ENCODE measurements around the gene OXA1L. TPM values are rescaled to one million over a fixed set of nuclear protein-coding genes. Genes with fewer than 3 reads are reported as not detected.

Gene OXA1L
- total and polyA plus RNA-seq, 2 experiments from 2014 or later = 61.7 to 91.7 TPM

GRCh38 chr14:22802860-22803686 is 36.6 kb downstream of the OXA1L start (continued):
- TF ChIP-seq, protein P1, sequence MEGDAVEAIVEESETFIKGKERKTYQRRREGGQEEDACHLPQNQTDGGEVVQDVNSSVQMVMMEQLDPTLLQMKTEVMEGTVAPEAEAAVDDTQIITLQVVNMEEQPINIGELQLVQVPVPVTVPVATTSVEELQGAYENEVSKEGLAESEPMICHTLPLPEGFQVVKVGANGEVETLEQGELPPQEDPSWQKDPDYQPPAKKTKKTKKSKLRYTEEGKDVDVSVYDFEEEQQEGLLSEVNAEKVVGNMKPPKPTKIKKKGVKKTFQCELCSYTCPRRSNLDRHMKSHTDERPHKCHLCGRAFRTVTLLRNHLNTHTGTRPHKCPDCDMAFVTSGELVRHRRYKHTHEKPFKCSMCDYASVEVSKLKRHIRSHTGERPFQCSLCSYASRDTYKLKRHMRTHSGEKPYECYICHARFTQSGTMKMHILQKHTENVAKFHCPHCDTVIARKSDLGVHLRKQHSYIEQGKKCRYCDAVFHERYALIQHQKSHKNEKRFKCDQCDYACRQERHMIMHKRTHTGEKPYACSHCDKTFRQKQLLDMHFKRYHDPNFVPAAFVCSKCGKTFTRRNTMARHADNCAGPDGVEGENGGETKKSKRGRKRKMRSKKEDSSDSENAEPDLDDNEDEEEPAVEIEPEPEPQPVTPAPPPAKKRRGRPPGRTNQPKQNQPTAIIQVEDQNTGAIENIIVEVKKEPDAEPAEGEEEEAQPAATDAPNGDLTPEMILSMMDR (conservative IDR thresholded peaks at IDR 0.05; ENCODE audit: low read depth in 2 of 2) = no peak
- TF ChIP-seq REST (IDR thresholded peaks at IDR 0.05; ENCODE audit: unreplicated experiment) = no peak

DNA sequence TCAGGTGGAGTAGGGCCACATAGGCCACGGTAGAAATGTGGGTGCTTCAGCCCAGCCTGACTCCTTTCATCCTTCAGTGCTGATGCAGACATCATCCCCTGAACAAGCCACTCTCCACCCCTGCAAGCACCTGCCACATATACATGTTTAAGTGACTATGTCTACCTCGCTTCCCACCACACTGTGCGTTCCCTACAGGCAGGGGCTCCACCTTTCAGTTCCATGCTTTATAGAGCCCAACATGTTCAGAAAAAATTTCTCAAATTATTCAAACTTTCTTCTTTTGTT is 37.1 kb downstream of the OXA1L start:
- Mint-ChIP-seq H3K27me3 (ENCODE audit: insufficient read depth, low read depth, poor library complexity) (peaks cover 4% of the 10 kb centered on the region), H3K4me1 (peaks cover 6% of the 10 kb centered on the region), H3K9me3 (no peaks in the 10 kb centered on the region), H3K36me3 (ENCODE audit: low read depth) (no peaks in the 10 kb centered on the region), H3K4me3 (no peak overlapping the region), H3K27ac (no peak overlapping the region)
- ATAC-seq (no peak), DNase-seq (ENCODE audit: low spot score) (no peak)
- Histone ChIP-seq H3K4me2 (no peak overlapping the region), H3K79me2 (replicated peaks; ENCODE audit: insufficient read depth) (no peaks in the 10 kb centered on the region), H3K27ac (ENCODE audit: low read depth) (no peak overlapping the region), H4K20me1 (replicated peaks; ENCODE audit: insufficient read depth) (no peaks in the 10 kb centered on the region), H3K36me3 (ENCODE audit: insufficient read depth) (no peaks in the 10 kb centered on the region), H3F3A (replicated peaks; ENCODE audit: low read depth) (no peaks in the 10 kb centered on the region; the same call in 1 of the 2 replicates), H3K4me3 (no peak overlapping the region), H2AFZ (no peak overlapping the region), H3K4me1 (ENCODE audit: insufficient read depth) (peaks cover 6% of the 10 kb centered on the region), H3K27me3 (ENCODE audit: insufficient read depth) (no peaks in the 10 kb centered on the region), H3K9me2 (ENCODE audit: insufficient read depth) (0 out of 2 replicates have a peak, but pooled peaks cover under 1% of the 10 kb centered on the region)
- TF ChIP-seq NANOG (IDR thresholded peaks at IDR 0.05; ENCODE audit: borderline replicate concordance) = no peak
- TF ChIP-seq ZNF331 (CRISPR knock-in tag; IDR thresholded peaks at IDR 0.05; ENCODE audit: low read depth) = no peak
- TF ChIP-seq, protein P1 (conservative IDR thresholded peaks at IDR 0.05; ENCODE audit: low read depth in 2 of 2) = no peak
- TF ChIP-seq REST (IDR thresholded peaks at IDR 0.05; ENCODE audit: unreplicated experiment) = no peak
